ENCODE data around the gene DNAH14. TPM values are rescaled to one million over a fixed set of nuclear protein-coding genes. Genes with fewer than 3 reads are reported as not detected.

DNAH14 gene
- total RNA-seq, 1 experiment from 2014 or later = 33.2 TPM

GRCh38 chr1:225412321-225412720 lies 482.8 kb downstream of the DNAH14 start (continued):
- no peak for TF ChIP-seq EGR1 (IDR thresholded peaks at IDR 0.05; ENCODE audit: low read depth)

- RAD21 ChIA-PET (ENCODE audit: low non-redundant PET in 1 of 2, low total read pairs in 2 of 2, uncharacterized antibody in 2 of 2, unreplicated experiment in 2 of 2) = no interaction called here
- Histone ChIP-seq H3K4me3 (replicated peaks in 1 of 2; ENCODE audit: low read depth in 1 of 2, low read length in 2 of 2) (no peak overlapping the region), H3K27ac (ENCODE audit: low read depth, low read length) (no peak overlapping the region), H4K20me1 (ENCODE audit: insufficient read depth) (no peaks in the 10 kb centered on the region; the same call in 1 of the 2 replicates), H3K9me2 (ENCODE audit: insufficient read depth) (no peaks in the 10 kb centered on the region), H3K36me3 (ENCODE audit: control insufficient read depth in 1 of 2, insufficient read depth in 2 of 2, low read length in 2 of 2) (peaks cover 46 to 52% of the 10 kb centered on the region in 2 experiments), H2AFZ (ENCODE audit: low read depth, low read length, poor library complexity, severe bottlenecking) (no peak overlapping the region), H3K4me1 (ENCODE audit: control insufficient read depth in 1 of 2, insufficient read depth in 2 of 2, low read length in 2 of 2) (no peaks in the 10 kb centered on the region), H3K9me3 (ENCODE audit: control insufficient read depth in 1 of 2, insufficient read depth in 1 of 2, low read depth in 1 of 2, low read length in 2 of 2) (no peaks in the 10 kb centered on the region), H3K79me2 (ENCODE audit: insufficient read depth, low read length) (peaks cover 68% of the 10 kb centered on the region), H3K27me3 (ENCODE audit: insufficient read depth, low read length) (no peaks in the 10 kb centered on the region), H3K9ac (ENCODE audit: low read length) (no peak overlapping the region), H3K4me2 (ENCODE audit: low read length) (no peak overlapping the region)
- POLR2A ChIA-PET = no interaction called here
- intact Hi-C loops (cut with micrococcal nuclease) = no loop called here
- BruUV-seq (replicated peaks) = no TSS peak
- CTCF ChIA-PET = no interaction called here
- TF ChIP-seq MAX (IDR thresholded peaks at IDR 0.05) = no peak
- TF ChIP-seq ELF1 (IDR thresholded peaks at IDR 0.05; ENCODE audit: borderline replicate concordance, low read depth) = no peak
- TF ChIP-seq SIN3A (IDR thresholded peaks at IDR 0.05; ENCODE audit: low read depth) = no peak
- no peak for TF ChIP-seq EZH2phosphoT487 (IDR thresholded peaks at IDR 0.05; ENCODE audit: borderline replicate concordance)
- TF ChIP-seq CTCF (IDR thresholded peaks at IDR 0.05 in 2 of 3, conservative IDR thresholded peaks at IDR 0.05 in 1 of 3; ENCODE audit: borderline replicate concordance in 1 of 3, insufficient read depth in 1 of 3, low read depth in 2 of 3, low read length in 2 of 3) = no peak
- TF ChIP-seq REST (IDR thresholded peaks at IDR 0.05; ENCODE audit: low read depth) = no peak
- TF ChIP-seq RAD21 (IDR thresholded peaks at IDR 0.05; ENCODE audit: low read depth) = no peak
- no peak for TF ChIP-seq ZFX (IDR thresholded peaks at IDR 0.05)
- TF ChIP-seq POLR2A (IDR thresholded peaks at IDR 0.05; ENCODE audit: borderline replicate concordance, extremely low read depth, insufficient read depth, insufficient read length) = no peak
- no peak for TF ChIP-seq TCF7L2 (IDR thresholded peaks at IDR 0.05; ENCODE audit: borderline replicate concordance, extremely low read depth, insufficient read depth, insufficient read length)
- no peak for TF ChIP-seq ZNF274 (IDR thresholded peaks at IDR 0.05; ENCODE audit: low read depth, low read length)
- DNase-seq (ENCODE audit: low read depth, low spot score) (no peak), ATAC-seq (no peak)
Measured at GRCh38 chr1:225412803-225413351, 483.4 kb downstream of the DNAH14 start.
